SKM-1 treated with dmso at 0.1 percent for 144 hours (cell line): ENCODE data around the gene PIGQ.
"Not testable (repeated sequence)": the region's sequence is repeated elsewhere in the genome, so short reads cannot be mapped to it uniquely, and the experiment has no call there.

Experiments used
- DNase-seq: peaks from one replicate; lab custom pipeline; 2025; ENCODE audit not compliant: unreplicated experiment; lab: John Stamatoyannopoulos, UW

Gene PIGQ

GRCh38 chr16:585351-585750, 15.6 kb downstream of the PIGQ start:
- DNase-seq, result no peak

DNA sequence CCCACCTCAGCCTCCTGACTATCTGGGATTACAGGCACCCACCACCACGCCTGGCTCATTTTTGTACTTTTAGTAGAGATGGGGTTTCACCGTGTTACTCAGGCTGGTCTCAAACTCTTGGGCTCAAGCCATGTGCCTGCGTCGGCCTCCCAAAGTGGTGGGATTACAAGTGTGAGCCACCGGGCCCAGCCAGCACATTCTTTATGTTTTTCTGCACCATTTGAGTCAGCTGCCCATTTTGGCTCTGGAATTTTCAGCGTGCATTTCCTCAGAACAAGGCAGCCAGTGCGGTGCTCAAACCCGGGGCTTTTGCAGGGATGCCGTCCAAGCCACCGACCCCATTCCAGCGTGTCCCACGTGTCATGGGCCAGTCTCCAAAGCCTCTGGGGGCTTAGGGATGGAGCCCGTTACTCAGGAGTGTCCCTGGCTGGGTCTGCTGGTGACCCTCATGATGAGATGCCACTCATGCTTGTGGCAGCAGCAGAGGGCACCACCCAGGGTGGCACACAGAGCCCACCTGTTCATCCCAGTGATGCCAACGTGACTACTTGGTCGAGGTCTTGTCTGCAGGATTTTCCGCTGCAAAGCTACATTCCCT, 16.4 kb downstream of the PIGQ start:
- DNase-seq, result no peak

- DNase-seq, result no peak
Measured at GRCh38 chr16:586645-587590, 17.1 kb downstream of the PIGQ start.

- DNase-seq, result no peak
Measured at GRCh38 chr16:588639-588888, 18.8 kb downstream of the PIGQ start.

DNA sequence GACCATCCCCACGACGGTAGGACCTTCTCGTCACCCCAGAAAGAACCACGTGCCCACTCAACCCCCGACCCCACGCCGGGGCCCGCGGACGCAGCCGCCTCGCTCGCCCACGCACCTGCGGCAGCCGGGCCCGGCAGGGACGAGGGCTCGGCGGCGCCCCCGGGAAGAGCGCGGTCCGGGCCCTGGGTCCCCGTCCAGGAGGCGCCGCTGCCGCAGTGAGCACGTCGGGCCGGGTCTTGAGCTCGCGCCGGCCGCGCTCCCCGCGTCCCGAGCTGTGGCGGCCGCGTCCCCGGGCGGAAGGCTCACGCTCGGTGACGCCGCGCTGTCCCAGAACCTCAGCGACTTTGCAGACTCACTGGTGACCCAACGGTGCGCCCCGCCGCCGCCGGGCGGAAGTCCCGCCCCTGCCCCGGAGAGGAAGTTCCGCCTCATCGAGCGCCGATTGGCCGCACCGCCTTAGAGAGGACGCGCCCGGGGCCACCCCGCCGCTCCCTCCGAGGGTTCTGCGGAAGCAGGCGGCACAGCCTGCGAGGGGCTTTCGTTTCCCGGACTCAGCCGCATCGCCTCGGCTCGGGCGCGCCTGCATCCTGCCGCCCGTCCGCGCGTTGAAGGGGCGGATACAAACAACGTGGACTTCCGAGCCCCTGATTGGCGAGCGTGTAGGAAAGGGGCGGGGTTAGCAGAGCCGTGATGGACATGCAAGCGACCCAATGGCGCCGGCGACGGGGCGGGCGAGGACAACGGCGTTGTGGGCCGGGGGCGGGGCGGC, 19.3 kb downstream of the PIGQ start:
- peak; percentile 86 for DNase-seq

DNA sequence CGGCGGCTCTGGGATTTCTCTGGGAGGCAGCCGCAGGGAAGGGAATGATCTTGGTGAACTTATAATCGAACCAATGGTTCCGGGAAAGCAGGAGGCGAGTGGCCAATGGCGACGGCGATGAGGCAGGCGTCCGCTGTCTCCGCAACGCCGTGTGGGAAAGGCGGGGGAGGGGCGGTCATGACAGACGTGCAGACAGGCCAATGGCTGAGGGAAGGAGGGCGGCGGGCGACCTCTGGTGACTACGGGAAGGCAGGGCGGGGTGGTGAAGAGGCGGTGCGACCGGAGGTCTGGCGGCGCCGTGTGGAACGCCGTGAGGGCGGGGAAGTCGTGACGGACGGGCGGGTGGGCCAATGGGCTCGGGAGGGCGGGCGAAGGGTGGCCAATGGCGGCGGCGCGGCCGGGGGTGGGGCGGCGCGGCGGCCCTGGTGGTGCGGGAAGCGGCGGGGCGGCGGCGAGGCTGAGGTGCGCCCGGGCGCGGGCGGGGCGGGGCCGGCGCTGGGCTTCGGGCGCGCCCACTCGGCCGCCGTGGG, 20.0 kb downstream of the PIGQ start, which contains the start of gene RAB40C:
Gene RAB40C, plus strand, starts transcription at position 409 of the 530 bp plus-strand sequence. CDS start 226 bp downstream, outside the sequence.
- DNase-seq, result peak; percentile 98

GRCh38 chr16:590188-590814, 20.5 kb downstream of the PIGQ start:
- DNase-seq, result no peak

- DNase-seq, result no peak
Measured at GRCh38 chr16:590815-591200, 21.0 kb downstream of the PIGQ start.

- DNase-seq, result no peak
Measured at GRCh38 chr16:591231-591630, 21.5 kb downstream of the PIGQ start.

DNA sequence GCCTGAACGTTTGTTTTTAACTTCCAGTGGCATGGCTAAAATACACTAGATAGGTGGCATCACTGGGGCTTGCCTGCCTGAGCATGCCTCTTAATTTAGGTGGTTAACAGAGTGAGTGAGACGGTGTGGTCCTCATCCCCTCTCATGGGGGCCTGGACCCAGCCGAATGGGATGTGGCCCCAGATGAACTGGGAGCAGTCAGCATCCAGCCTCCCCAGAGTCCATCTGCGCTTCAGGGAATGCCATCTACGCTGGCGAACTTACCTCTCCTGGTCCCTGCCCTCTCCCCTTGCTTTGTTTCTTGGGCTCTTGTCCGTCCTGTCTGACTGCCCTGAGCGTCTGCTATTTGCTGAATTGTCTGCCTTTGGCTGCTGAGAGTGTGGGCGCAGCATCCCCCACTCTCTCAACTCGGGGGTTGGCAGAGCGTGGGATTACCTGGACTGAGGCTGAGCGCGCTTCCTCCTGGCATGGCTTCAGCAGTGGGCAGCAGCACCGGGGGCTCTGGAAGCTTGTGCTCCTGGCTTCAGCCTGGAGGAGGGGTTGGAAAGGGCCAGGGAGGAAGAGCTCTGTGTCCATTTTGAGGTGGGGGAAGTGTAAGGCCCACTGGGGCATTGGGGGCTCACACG, 22.2 kb downstream of the PIGQ start:
- DNase-seq, result no peak

DNA sequence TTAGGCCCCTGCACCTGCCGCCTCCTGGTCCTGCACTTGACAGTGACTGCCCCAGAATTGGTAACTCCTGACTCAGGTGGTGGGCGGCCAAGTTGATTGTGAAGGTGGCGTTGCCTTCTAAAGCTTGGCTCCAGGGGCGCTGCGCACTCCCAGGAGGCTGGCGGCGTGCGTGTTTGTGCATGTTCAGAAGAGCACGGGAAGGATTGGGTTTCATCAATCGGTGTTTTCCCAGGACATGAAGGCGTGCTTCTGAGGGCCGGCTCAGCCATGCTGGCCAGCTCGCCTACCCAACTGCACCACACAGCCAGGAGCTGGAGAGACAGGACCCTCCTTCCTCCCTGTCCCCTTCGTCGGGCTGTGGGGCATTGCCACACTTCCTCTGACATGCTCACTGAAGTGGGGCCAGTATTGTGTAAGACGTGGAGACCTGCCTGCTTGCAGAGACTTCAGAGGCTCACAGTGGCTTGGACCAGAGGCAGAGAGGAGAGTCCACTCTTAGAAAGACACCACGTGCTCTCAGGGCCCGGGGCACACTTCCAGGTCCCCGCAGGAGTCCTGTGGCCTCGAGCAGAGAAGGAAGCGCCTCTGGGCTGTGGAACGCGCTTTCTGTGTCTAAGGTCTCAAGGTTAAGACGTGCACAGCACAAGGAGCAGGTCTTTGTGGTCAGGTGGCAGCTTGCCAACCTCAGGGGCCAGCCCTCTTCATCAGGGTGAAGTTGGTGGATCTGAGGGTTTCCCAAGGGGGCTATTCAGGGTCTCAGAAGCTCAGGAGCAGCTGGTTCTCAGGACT, 22.9 kb downstream of the PIGQ start:
- DNase-seq, result peak; percentile 93

- no peak for DNase-seq
Measured at GRCh38 chr16:593406-593805, 23.6 kb downstream of the PIGQ start.

DNA sequence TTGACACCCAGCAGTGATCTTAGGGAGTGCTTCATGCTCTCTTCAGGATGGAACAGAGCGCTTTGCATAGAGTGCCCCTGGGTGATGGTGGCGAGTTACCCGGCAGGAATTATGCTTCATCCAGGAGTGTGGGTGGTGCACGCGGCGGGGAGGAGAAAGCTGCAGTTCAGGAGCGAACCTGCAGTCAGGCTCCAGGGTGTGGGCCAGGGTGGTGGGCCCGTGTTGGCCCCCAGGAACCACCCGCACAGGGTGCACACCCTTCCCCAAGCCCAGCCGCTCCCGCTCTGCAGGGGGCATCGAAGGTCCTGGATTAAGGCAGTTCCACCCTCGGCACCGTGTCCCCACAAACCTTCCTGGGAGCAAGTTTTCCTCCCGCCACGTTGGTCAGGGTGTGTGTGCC, 24.0 kb downstream of the PIGQ start:
- DNase-seq, result no peak

GRCh38 chr16:595094-595528, 25.3 kb downstream of the PIGQ start:
- DNase-seq, result no peak

GRCh38 chr16:595942-596735, 26.4 kb downstream of the PIGQ start:
- DNase-seq, result no peak

DNA sequence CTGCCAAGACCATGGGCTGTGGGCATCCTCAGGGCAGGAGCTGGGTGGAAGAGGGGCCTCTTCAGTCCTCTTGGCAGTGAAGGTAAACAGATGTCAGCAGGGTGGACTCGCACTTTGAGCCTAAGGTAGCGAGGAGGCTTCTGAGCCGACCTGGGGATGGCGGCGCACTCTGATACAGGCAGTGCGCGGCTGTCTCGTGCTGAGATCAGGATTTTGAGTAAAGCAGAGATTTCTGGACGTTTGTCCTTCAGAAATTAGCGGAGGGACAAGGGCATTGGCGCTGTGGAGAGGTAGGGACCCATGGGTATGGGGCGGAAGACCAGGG, 26.9 kb downstream of the PIGQ start:
- DNase-seq, result no peak

GRCh38 chr16:597655-598054, 27.9 kb downstream of the PIGQ start:
- DNase-seq, result not testable (repeated sequence)

DNA sequence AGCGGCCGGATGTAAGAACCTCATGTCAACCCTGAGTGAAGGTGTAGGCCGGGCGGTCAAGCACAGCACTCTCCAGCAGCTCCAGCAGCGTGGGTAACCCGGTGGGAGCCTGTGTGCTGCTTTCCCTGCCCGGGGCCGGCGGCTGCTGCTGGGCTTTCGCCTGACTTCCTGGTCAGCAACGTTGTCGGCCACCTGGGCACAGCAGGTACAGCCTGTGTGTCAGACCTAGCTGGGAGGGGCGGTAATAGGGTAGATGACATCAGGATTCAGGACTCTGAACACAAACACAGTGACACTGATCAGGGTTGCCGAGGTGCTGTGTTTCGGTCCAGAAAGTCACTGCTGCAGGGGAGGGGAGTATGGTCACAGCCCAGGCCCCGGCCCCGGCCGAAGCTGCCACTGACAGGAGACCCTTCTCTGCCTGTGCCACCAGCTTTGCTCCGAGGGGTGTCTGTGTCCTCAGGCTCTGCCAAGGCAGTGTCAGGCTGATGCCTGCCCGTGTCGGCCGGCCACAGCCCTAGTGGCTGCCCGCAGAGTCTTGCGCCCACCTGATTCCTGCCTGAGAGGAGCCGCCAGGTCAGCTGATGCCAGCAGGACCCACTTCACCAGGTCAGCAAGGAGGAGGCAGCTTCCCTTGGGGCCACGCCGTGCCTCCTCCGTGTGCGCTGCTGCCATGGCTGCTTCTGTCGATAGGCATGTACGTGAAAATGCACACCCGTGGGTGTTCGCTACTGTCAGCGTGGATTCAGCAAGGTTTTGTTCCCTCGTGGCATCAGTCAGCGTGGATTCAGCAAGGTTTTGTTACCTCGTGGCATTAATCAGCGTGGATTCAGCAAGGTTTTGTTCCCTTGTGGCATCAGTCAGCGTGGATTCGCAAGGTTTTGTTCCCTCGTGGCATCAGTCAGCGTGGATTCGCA, 29.3 kb downstream of the PIGQ start:
- no peak for DNase-seq
